Cardiac fibroblast (primary cell): Measurements from ENCODE around the gene CENPX.

Experiments
- DNase-seq, 2 donors: peaks; one replicate each; pipeline versions ENCODE4 v3.0.0 to v3.0.0-alpha.2; 2010; ENCODE audit warnings: low read depth in 2 of 2
- H3K4me3 ChIP-seq, 2 donors: replicated peaks in 1 of 2; 1 replicate in 1 of 2; 2 replicates in 1 of 2; pipeline ENCODE4 v1.5.1; 2011; ENCODE audit warnings: low read depth in 2 of 2, low read length in 2 of 2, mild to moderate bottlenecking in 2 of 2, moderate library complexity in 1 of 2
- CTCF ChIP-seq: IDR thresholded peaks from one replicate; pipeline ENCODE4 v1.5.1; 2011; ENCODE audit warnings: low read depth, mild to moderate bottlenecking, low read length, inconsistent platforms

The CENPX gene

GRCh38 chr17:81995463-81996231, 27.0 kb downstream of the CENPX start:
- TF ChIP-seq CTCF, result no peak
- H3K4me3 ChIP-seq, result no peak overlapping the region
- DNase-seq, result no peak

GRCh38 chr17:81994593-81995462, 27.9 kb downstream of the CENPX start:
- no peak for DNase-seq
- TF ChIP-seq CTCF, result no peak
- no peak overlapping the region for H3K4me3 ChIP-seq

DNA sequence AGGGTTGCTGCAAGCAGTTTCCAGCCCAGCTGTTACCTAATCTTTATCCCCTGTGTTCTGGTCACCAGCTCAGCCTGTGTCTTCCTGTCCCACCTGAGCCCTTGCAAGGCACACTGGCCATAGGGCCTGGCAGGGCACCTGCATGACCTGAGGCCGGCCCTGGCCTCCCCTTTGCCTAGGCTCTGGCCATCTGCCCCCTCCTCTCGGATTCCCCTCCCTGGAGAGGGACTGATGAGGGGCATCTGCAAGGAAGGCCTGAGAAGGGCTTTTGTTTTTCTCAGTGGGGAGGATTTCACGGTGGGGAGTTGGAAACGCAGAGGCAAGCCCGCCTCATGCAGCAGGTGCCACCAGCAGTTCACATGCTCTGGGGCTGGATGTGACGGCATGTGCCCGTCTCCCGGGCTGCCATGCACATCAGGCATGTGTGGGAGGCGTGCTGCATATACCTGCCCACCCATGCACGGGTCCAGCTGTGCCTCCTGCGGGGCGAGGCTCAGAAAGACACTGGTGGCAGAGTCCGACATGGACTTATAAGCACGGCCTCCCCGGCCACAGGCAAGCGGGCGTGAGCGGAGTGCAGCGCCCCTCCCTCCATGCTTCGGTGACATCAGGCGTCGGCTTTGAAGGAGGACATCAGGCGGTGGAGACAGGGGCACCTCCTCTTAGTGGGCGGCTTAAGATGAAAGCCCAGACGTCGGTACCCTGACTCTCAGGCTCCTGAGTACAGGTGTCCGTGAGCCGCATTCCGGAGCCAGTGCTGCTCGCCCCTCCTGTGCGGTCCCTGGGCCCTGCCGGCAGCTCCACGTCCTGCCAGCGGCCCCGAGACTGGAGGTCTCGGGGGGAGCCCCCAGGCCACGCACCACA, 28.7 kb downstream of the CENPX start:
- TF ChIP-seq CTCF, result no peak
- DNase-seq, result no peak
- H3K4me3 ChIP-seq, result no peak overlapping the region

GRCh38 chr17:81992306-81993102, 30.2 kb downstream of the CENPX start:
- TF ChIP-seq CTCF, result no peak
- no peak overlapping the region for H3K4me3 ChIP-seq
- DNase-seq, result no peak

- TF ChIP-seq CTCF, result no peak
- peak; percentile 4 to 72 for DNase-seq
- H3K4me3 ChIP-seq, result no peak overlapping the region
Measured at GRCh38 chr17:81991684-81992305, 30.9 kb downstream of the CENPX start.
